ENCODE measurements around the gene DPYSL3.

GRCh38 chr5:147467973-147468508 lies 41.8 kb downstream of the DPYSL3 start:
- TF ChIP-seq CTCF (IDR thresholded peaks at IDR 0.05) (no peak), POLR2A (IDR thresholded peaks at IDR 0.05) (no peak)

Measured in body of pancreas (tissue), 4 donors.